ACC112 (cell line): Measurements from ENCODE around the gene CDC7.

ENCODE experiments used
- H2AFZ ChIP-seq: fragments of 200-600 bp; sonication (generic); one replicate; pipeline ENCODE4 v1.6.0; 2017; ENCODE audit warnings: antibody characterized with exemption, low read length; ENCODE audit not compliant: unreplicated experiment
- H3K27ac ChIP-seq: fragments of 200-600 bp; sonication (generic); 2 replicates; pipeline ENCODE4 v1.5.1; 2014; ENCODE audit warnings: low read depth, mild to moderate bottlenecking, antibody characterized with exemption, low read length, moderate library complexity
- H3K27me3 ChIP-seq: fragments of 200-600 bp; sonication (generic); 2 replicates; pipeline ENCODE4 v1.6.1; 2014; ENCODE audit warnings: mild to moderate bottlenecking, antibody characterized with exemption, low read length, moderate library complexity, mixed read lengths; ENCODE audit not compliant: insufficient read depth
- H3K36me3 ChIP-seq: fragments of 200-600 bp; sonication (generic); 2 replicates; pipeline ENCODE4 v1.6.1; 2016; ENCODE audit warnings: mild to moderate bottlenecking, antibody characterized with exemption, low read length, moderate library complexity, mixed read lengths; ENCODE audit not compliant: insufficient read depth
- H3K4me1 ChIP-seq: fragments of 200-600 bp; sonication (generic); one replicate; pipeline ENCODE4 v1.6.1; 2016; ENCODE audit warnings: low read length, mixed read lengths; ENCODE audit not compliant: insufficient read depth, unreplicated experiment, control insufficient read depth
- H3K4me3 ChIP-seq: fragments of 200-600 bp; sonication (generic); 2 replicates; pipeline ENCODE4 v1.5.1; 2014; ENCODE audit warnings: mild to moderate bottlenecking, low read depth, low read length
- H3K79me2 ChIP-seq: fragments of 200-600 bp; sonication (generic); one replicate; pipeline ENCODE4 v1.6.0; 2016; ENCODE audit warnings: low read length; ENCODE audit not compliant: control insufficient read depth, unreplicated experiment, insufficient read depth

Gene CDC7

DNA sequence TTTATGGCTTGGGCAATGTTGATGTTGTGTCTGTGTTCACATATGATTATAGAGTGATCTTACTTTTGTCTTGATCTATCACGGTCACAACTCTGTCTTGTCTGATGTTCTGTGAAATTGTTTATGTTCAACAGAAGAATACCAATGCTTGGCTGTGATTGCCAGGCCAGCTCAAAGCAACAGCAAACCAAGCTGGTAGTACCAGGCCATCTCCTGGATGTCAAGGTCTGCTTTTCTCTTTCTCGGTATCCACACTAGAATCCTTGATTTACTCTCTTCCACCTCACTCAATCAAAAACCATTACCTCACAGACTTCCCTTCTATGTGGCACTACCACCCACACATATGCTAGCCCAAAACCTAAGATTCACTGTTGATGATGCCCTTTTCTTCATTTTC lies 1.3 kb upstream of the CDC7 start:
- Histone ChIP-seq H3K36me3 (no peaks in the 10 kb centered on the region), H2AFZ (no peak overlapping the region)

DNA sequence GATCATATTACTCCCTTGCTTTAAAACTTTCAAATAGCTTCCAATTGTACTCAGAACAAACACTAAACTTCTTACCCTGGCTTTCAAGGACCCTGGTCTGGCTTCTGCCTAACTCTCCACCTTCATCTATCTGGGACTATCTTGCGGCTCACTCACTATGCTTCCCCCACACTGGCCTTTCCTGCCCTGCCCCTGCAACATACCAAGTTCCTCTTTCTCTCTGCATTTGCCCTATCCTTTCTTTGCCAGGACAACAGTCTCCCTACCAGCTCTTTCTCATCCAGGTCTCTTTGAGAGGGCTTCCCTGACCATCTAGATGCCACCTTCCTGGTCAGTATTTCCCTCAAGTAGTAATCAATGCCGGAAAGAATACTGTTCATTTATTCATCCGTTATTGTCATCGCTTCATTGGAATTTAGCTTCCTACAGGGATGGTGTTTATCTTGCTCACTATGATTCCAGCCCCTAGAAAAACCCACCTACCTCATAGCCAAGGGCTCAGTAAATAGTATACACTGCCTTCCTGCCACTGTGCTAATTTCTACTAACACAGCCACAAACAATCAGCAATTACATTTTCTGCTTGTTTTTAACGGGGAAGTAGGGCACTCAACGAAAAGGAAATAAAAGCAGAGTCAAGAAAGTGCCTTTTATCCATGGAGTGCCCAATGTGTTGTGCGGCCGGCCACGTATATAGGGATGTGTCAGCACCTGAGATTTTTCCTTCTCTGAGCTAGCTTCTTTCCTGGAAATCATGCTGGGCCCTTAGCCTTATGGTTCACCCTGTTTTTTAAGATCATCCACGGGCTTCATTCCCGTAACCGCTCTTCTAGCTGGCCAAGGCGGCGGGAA lies 521 bp upstream of the CDC7 start:
- Histone ChIP-seq H3K36me3 (no peaks in the 10 kb centered on the region), H2AFZ (peak overlapping the region; percentile 93), H3K27me3 (no peaks in the 10 kb centered on the region), H3K79me2 (peaks cover 37% of the 10 kb centered on the region), H3K4me3 (peak overlapping the region; percentile 84), H3K27ac (peak overlapping the region; percentile 87), H3K4me1 (peaks cover 19% of the 10 kb centered on the region)

More for the DNA sequence above, 1.3 kb upstream of the CDC7 start:
- Histone ChIP-seq H3K4me1 (peaks cover 19% of the 10 kb centered on the region), H3K79me2 (peaks cover 29% of the 10 kb centered on the region), H3K27me3 (no peaks in the 10 kb centered on the region), H3K27ac (no peak overlapping the region), H3K4me3 (no peak overlapping the region)

DNA sequence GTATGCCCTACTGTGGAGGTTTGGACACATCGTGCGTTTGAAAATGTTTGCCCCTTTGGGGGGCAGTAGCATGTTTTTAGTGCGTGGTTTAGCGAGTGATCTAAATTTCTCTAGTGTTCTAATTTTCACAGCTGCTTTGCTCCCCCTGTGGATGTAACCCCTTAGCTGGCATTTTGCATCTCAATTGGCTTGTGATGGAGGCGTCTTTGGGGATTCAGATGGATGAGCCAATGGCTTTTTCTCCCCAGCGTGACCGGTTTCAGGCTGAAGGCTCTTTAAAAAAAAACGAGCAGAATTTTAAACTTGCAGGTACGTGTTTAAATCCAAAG lies 836 bp downstream of the CDC7 start:
- H2AFZ ChIP-seq: peak overlapping the region; percentile 64
- peaks cover 51% of the 10 kb centered on the region for H3K79me2 ChIP-seq
- peaks cover 24% of the 10 kb centered on the region for H3K4me1 ChIP-seq
- no peaks in the 10 kb centered on the region for H3K36me3 ChIP-seq
- peak overlapping the region; percentile 84 for H3K4me3 ChIP-seq
- H3K27ac ChIP-seq: peak overlapping the region; percentile 87
- no peaks in the 10 kb centered on the region for H3K27me3 ChIP-seq

DNA sequence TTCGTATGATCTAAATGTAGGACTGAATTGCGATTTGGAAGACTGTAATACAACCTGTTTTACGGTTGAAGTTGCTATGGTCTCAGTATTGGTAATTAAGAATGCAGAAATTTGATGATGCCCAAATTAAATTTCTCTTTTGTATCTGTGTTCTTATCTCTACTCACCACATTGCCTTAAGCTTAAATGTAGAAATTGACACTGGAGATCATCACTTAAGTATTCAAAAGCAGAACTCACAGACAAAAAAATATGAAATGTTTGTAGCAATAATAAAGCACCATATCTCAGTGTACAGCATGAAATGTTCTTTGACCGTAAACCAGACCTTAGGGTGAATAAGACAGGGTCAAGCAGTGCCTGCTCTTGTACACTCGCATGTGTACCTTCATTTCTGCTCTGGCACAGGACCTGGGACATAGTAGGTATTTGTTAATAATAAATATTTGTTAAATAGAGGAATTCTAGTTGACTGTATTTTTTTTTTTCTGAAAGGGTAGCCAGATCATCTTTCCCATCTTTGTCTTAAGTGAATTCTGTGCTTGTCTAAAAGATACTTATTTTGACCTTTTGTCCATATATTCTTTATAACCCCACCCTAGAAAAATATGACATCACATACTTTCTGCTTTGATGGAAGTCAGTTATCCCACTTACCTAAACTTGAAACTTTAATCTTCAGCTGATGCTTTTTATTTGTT lies 1.5 kb downstream of the CDC7 start:
- H3K79me2 ChIP-seq: peaks cover 55% of the 10 kb centered on the region
- no peaks in the 10 kb centered on the region for H3K27me3 ChIP-seq
- H3K27ac ChIP-seq: peak overlapping the region; percentile 87
- H3K36me3 ChIP-seq: no peaks in the 10 kb centered on the region
- peaks cover 24% of the 10 kb centered on the region for H3K4me1 ChIP-seq
- H2AFZ ChIP-seq: peak overlapping the region; percentile 64
- peak overlapping the region; percentile 84 for H3K4me3 ChIP-seq

DNA sequence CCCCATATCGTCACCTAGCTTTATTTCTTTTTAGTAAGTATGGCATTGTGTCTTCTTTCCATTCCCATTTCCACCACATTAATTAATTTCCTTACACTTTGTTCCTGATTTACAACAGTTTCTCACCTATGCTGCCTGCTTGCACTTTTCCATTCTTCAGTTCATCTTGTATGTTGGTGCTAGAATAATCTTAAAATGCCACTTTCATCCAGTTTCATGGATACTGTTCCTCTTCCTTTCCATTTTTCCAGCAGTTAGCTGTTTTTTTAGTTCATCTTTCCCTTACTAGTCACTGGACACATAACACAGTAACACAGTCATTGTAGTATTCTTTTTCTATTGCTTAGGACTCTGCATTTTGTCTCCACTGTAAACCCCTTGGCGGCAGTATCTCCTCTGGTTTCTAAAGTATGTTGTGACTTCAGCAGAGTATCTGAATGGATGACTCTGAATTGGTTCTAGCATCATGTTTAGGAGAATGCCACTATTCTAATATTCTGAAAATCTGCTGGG lies 2.1 kb downstream of the CDC7 start:
- H3K4me1 ChIP-seq: peaks cover 24% of the 10 kb centered on the region
- peak overlapping the region; percentile 84 for H3K4me3 ChIP-seq
- no peaks in the 10 kb centered on the region for H3K36me3 ChIP-seq
- peaks cover 59% of the 10 kb centered on the region for H3K79me2 ChIP-seq
- no peak overlapping the region for H2AFZ ChIP-seq
- no peaks in the 10 kb centered on the region for H3K27me3 ChIP-seq
- H3K27ac ChIP-seq: peak overlapping the region; percentile 1; the same call in 1 of the 2 replicates

DNA sequence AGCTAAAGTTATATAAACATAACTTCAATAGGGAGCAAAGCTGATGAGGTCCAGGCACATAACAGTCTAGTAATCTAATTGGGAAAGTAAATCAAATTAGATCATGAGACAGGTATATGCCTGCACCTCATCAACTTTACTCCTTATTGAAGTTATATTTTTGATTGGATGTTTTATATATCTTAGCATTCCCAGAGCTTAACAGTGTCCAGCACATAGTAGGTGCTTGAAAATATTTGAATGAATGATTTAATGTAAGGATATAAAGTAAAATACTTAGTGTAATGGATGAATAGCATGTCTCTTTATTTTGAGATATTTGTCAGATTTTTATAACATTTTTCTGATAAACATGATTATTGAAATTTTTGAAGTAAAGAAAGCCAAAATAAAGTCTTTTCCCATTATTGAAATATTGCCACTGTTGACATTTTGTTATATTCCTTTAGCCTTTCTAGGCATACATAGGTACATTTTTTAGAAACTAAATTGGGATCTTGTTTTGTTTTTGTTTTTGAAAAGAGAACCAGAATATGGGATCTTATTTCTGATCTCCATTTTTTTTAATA lies 2.8 kb downstream of the CDC7 start:
- Histone ChIP-seq H3K36me3 (0 out of 2 replicates have a peak, but pooled peaks cover 1% of the 10 kb centered on the region), H3K4me3 (peak overlapping the region; percentile 84), H3K27me3 (no peaks in the 10 kb centered on the region), H3K27ac (no peak overlapping the region), H2AFZ (no peak overlapping the region), H3K79me2 (peaks cover 59% of the 10 kb centered on the region), H3K4me1 (peaks cover 24% of the 10 kb centered on the region)

DNA sequence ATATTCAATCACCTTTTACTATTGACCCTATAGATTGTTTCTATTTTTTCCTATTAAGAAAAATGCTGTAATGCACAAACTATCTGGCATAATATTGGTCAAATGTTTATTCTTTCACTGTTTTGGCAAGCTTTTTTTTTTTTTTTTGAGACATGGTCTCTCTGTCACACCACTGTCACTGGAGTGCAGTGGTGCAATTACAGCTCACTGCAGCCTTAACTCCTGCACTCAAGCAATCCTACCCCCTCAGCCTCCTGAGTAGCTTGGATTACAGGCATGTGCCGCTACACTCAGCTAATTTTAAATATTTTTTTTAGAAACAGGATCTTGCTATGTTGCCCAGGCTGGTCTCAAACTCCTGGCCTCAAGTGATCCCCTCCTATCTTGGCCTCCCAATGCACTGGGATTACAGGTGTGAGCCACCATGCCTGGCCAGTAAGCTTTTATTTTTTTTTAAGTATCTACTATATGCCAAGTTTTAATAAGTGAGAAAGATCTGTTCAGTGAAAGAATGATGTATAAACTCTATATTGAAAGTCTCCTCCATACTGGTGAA lies 3.4 kb downstream of the CDC7 start:
- Histone ChIP-seq H3K36me3 (0 out of 2 replicates have a peak, but pooled peaks cover 6% of the 10 kb centered on the region), H3K27me3 (no peaks in the 10 kb centered on the region), H3K79me2 (peaks cover 59% of the 10 kb centered on the region), H3K27ac (no peak overlapping the region), H3K4me1 (peaks cover 24% of the 10 kb centered on the region), H3K4me3 (no peak overlapping the region), H2AFZ (no peak overlapping the region)

DNA sequence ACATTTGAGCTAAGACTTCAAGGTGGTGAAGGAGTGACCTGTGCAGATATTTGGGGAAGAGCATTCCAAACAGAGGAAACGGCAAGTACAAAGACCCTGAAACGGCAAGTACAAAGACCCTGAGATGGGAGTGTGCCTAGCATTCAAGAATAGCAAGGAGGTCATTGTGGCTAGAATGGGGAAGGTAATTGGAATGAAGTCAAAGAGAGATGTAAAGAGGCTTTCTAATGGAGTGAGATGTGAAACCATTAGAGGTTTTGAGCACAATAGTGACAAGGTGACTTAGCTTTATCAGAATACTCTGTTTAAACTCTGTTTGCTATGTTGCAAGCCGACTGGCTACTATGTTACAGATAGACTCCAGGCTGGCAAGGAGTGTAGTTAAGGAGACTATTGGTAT lies 4.4 kb downstream of the CDC7 start:
- Histone ChIP-seq H3K4me1 (peaks cover 21% of the 10 kb centered on the region), H3K36me3 (peaks cover 10% of the 10 kb centered on the region), H3K27ac (no peak overlapping the region)

DNA sequence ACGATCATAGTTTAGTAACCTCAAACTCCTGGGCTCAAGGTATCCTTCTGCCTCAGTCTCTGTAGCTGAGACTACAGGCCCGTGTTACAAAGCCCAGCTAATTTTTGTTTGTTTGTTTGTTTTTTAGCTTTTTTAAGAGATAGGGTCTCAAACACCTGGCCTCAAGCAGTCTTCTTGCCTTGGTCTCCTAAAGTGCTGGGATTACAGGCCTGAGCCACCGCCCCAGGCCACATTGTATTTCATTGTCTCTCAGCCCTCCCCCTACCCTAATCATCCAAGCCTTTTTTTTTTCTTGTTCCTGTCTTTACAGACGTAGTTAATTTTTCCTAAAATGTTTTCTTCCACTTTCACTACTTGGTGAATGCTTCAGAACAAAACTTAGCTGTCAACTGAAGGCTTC lies 5.4 kb downstream of the CDC7 start:
- no peak overlapping the region for H3K4me3 ChIP-seq
- peaks cover 59% of the 10 kb centered on the region for H3K79me2 ChIP-seq
- H3K4me1 ChIP-seq: peaks cover 22% of the 10 kb centered on the region
- H2AFZ ChIP-seq: no peak overlapping the region
- no peak overlapping the region for H3K27ac ChIP-seq
- H3K27me3 ChIP-seq: no peaks in the 10 kb centered on the region
- peaks cover 14% of the 10 kb centered on the region for H3K36me3 ChIP-seq

More for the DNA sequence above, 4.4 kb downstream of the CDC7 start:
- H3K79me2 ChIP-seq: peaks cover 59% of the 10 kb centered on the region
- no peak overlapping the region for H3K4me3 ChIP-seq
- H2AFZ ChIP-seq: no peak overlapping the region
- H3K27me3 ChIP-seq: no peaks in the 10 kb centered on the region

DNA sequence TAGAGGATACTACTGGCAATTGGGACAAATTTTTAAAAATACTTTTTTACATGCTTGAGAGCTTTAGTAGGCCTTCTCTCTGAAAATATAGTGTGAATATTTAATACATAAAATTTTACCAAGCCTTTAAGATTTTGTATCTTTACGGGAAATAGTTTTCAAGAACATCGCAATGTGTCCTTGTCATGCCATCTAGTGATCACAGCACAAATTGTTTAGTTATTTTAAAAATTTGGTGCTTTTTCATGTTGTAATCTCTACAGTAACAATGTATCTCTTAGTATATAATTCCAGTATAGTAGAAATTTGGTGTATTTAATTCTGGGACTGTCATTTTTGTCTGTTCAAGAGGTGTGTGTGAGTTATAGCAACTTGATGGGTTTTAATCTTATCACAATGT lies 6.7 kb downstream of the CDC7 start:
- Histone ChIP-seq H3K4me3 (no peak overlapping the region), H3K36me3 (peaks cover 14% of the 10 kb centered on the region), H3K27ac (no peak overlapping the region), H3K79me2 (peaks cover 50% of the 10 kb centered on the region), H3K4me1 (peaks cover 24% of the 10 kb centered on the region), H2AFZ (no peak overlapping the region), H3K27me3 (no peaks in the 10 kb centered on the region)
